GM12865 (cell line): Measurements from ENCODE around the gene SPEM3.
A peak's percentile ranks its signal among the peaks of the same experiment; 100 is the strongest.

Source experiments
- DNase-seq: peaks from one replicate; pipeline ENCODE4 v3.0.0; 2010; ENCODE audit warnings: low read depth
- H3K4me3 ChIP-seq: 2 replicates; pipeline ENCODE4 v1.5.1; 2011; ENCODE audit warnings: mild to moderate bottlenecking, low read depth, low read length, control low read depth
- CTCF ChIP-seq: IDR thresholded peaks from 2 replicates; pipeline ENCODE4 v1.5.1; 2011; ENCODE audit warnings: low read length, control low read depth, low read depth, inconsistent platforms; ENCODE audit not compliant: insufficient read depth; ENCODE audit errors: missing control alignments

The SPEM3 gene

GRCh38 chr17:7475764-7476422, 47.2 kb downstream of the SPEM3 start:
- no peak for TF ChIP-seq CTCF
- H3K4me3 ChIP-seq = no peak overlapping the region
- DNase-seq = no peak

- no peak for DNase-seq
- H3K4me3 ChIP-seq = no peak overlapping the region
- no peak for TF ChIP-seq CTCF
Measured at GRCh38 chr17:7476494-7476893, 47.8 kb downstream of the SPEM3 start.

GRCh38 chr17:7476951-7477350, 48.3 kb downstream of the SPEM3 start:
- TF ChIP-seq CTCF = no peak
- H3K4me3 ChIP-seq = no peak overlapping the region
- no peak for DNase-seq

GRCh38 chr17:7477392-7478275, 49.0 kb downstream of the SPEM3 start:
- no peak overlapping the region for H3K4me3 ChIP-seq
- DNase-seq = no peak
- no peak for TF ChIP-seq CTCF

- peak overlapping the region; percentile 81 for H3K4me3 ChIP-seq
- peak; percentile 45 for DNase-seq
- TF ChIP-seq CTCF = no peak
Measured at GRCh38 chr17:7478276-7479212, 49.9 kb downstream of the SPEM3 start.

- TF ChIP-seq CTCF = no peak
- DNase-seq = peak; percentile 58
- peak within 1 kb of the TSS; percentile 81 for H3K4me3 ChIP-seq
Measured at GRCh38 chr17:7479213-7480088, 50.8 kb downstream of the SPEM3 start, which contains the start of gene ZBTB4. Gene ZBTB4, minus strand, starts transcription at chr17:7479631. Its CDS starts 12,830 bp downstream, at chr17:7466801.
